ENCODE data around the gene THSD4. TPM values are rescaled to one million over a fixed set of nuclear protein-coding genes. Genes with fewer than 3 reads are reported as not detected.

The THSD4 gene
- total RNA-seq, 2 experiments from 2014 or later, result 0.08 TPM; not detected in 1

DNA sequence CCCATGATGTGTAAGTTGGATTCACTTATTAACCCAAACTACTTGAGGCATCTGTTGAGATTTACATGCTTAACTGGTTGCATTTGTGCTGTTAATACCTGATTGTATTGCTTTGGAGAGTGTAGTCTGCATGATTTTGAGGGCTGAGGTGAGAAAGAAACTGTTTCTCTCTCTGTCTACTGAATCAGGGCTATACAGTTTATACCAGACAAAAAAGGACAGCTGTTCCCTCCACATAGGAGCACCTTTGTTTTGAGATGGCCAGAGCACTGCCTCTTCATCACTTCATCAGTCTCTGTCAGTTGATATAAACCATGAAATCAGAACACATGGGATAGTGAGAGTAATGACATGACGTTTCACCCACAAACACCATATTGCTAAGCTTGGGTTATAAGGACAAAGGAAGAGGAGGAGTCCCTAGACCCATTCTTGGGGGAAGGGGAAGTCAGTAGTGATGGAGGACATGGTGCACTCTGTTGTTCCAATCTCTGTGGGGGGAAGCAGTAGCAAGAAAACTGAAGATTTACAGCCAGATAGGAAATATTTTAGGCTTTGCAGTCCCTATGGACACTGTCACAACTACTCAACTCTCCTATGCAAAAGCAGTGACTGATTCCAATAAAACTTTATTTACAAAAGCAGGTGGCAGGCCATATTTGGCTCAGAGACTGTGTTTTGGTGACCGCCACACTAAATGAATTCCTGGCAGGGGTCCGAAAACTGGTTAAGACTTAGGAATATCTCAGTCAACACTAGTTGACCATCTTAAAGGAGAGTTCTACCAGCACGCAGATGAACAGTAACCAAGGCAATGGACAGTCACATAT is 571.2 kb downstream of the THSD4 start:
- Mint-ChIP-seq H3K27me3 (peaks cover 24% of the 10 kb centered on the region), H3K27ac (no peak overlapping the region), H3K9me3 (no peaks in the 10 kb centered on the region), H3K36me3 (ENCODE audit: low read depth) (no peaks in the 10 kb centered on the region), H3K4me1 (no peaks in the 10 kb centered on the region), H3K4me3 (no peak overlapping the region)
- ChIA-PET POLR2A (no interaction called here), CTCF (no interaction called here)
- no peak for DNase-seq

- no peaks in the 10 kb centered on the region for H3K4me1 Mint-ChIP-seq
- H3K4me3 Mint-ChIP-seq, result no peak overlapping the region
- H3K36me3 Mint-ChIP-seq (ENCODE audit: low read depth), result no peaks in the 10 kb centered on the region
- H3K9me3 Mint-ChIP-seq, result no peaks in the 10 kb centered on the region
- DNase-seq, result no peak
- ChIA-PET CTCF (interaction anchor here (1.4 kb wide), 1 partner anchor 56 kb away, joined by 4 read pairs; no protein-coding TSS in a partner anchor), POLR2A (no interaction called here)
- H3K27me3 Mint-ChIP-seq, result peaks cover 38% of the 10 kb centered on the region
- no peak overlapping the region for H3K27ac Mint-ChIP-seq
Observed at GRCh38 chr15:71687902-71688508, 572.7 kb downstream of the THSD4 start.

DNA sequence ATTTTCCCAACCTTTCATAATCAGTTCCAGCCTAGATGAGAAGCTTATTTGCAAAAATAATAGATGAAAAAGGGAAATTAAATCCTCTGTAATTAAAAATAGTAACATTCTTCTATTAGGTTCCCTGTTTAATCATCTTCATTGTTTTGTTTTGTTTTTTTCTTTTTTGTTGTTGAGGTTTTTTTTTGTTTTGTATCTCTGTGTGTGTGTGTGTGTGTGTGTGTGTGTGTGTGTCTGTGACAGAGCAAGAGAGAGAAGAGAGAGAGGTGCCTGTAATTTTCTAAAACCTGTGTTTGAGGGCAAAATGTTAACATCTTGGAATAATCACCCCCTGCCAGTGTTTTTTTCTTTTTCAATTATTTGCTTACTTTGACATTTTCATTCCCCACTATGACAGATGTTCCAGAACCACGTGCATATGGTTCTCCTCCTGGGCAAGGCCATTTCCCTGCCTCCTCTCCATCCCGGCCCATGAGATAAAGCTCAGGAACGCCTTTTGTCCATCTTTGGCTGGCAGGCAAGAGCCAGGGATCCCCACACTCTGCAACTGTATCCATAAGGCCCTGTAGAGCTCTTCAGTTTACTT is 573.3 kb downstream of the THSD4 start:
- Mint-ChIP-seq H3K9me3 (no peaks in the 10 kb centered on the region), H3K27me3 (peaks cover 35% of the 10 kb centered on the region), H3K27ac (no peak overlapping the region), H3K4me1 (no peaks in the 10 kb centered on the region), H3K36me3 (ENCODE audit: low read depth) (no peaks in the 10 kb centered on the region), H3K4me3 (no peak overlapping the region)
- DNase-seq, result no peak
- POLR2A ChIA-PET, result no interaction called here
- CTCF ChIA-PET, result interaction anchor here (1.4 kb wide), 1 partner anchor 56 kb away, joined by 4 read pairs; no protein-coding TSS in a partner anchor

DNA sequence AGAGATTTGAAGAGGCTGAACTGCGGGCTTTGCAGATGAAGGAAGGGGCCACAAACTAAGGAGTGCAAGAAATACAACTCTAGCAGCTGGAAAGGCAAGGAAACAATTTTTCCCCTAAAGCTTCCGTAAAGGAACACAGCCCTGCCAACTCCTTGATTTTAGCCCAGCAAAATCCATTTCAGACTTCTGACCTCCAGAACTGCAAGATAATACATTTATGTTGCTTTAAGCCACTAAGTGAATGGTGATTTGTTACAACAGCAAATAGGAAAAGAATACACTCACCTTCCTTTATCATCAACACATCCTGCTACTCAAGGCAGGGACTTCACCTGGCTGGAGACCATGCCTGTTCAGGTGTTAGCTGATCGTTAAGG is 575.8 kb downstream of the THSD4 start:
- no peaks in the 10 kb centered on the region for H3K4me1 Mint-ChIP-seq
- no peaks in the 10 kb centered on the region for H3K9me3 Mint-ChIP-seq
- CTCF ChIA-PET, result no interaction called here

GRCh38 chr15:71691458-71692417 is 576.5 kb downstream of the THSD4 start:
- ChIA-PET CTCF (interaction anchor here (0.5 kb wide), 1 partner anchor 418 kb away, joined by 5 read pairs; no protein-coding TSS in a partner anchor), POLR2A (no interaction called here)
- H3K4me3 Mint-ChIP-seq, result no peak overlapping the region
- peaks cover 40% of the 10 kb centered on the region for H3K27me3 Mint-ChIP-seq
- no peak overlapping the region for H3K27ac Mint-ChIP-seq
- DNase-seq, result no peak
- H3K4me1 Mint-ChIP-seq, result no peaks in the 10 kb centered on the region
- no peaks in the 10 kb centered on the region for H3K9me3 Mint-ChIP-seq
- H3K36me3 Mint-ChIP-seq (ENCODE audit: low read depth), result no peaks in the 10 kb centered on the region

More for the DNA sequence above, 575.8 kb downstream of the THSD4 start:
- Mint-ChIP-seq H3K27me3 (peaks cover 38% of the 10 kb centered on the region), H3K36me3 (ENCODE audit: low read depth) (no peaks in the 10 kb centered on the region), H3K4me3 (no peak overlapping the region), H3K27ac (no peak overlapping the region)
- no peak for DNase-seq
- POLR2A ChIA-PET, result no interaction called here

DNA sequence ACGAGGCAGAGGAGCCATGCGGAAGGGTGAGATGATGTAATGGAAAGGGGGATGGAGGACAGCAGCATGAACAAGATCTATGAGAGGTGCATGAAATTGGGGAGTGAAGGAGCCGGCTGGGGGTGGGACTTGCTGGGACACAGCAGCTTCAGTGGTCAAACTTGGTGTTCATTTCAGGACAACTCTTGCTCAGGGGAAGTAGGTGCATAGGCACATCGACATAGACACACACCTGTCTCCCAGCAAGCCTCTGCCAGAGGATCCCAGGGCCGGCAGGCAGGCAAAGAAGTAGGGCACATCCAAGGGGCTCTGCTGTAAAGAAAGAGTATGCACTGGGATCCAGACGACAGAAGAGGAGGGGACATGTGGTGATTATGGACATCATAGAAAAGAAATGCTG is 582.0 kb downstream of the THSD4 start:
- no peaks in the 10 kb centered on the region for H3K4me1 Mint-ChIP-seq
- CTCF ChIA-PET, result no interaction called here
- H3K4me3 Mint-ChIP-seq, result no peak overlapping the region
- no peaks in the 10 kb centered on the region for H3K9me3 Mint-ChIP-seq
- no peak overlapping the region for H3K27ac Mint-ChIP-seq
- no peak for DNase-seq
- no peaks in the 10 kb centered on the region for H3K36me3 Mint-ChIP-seq (ENCODE audit: low read depth)
- POLR2A ChIA-PET, result no interaction called here
- peaks cover 31% of the 10 kb centered on the region for H3K27me3 Mint-ChIP-seq

DNA sequence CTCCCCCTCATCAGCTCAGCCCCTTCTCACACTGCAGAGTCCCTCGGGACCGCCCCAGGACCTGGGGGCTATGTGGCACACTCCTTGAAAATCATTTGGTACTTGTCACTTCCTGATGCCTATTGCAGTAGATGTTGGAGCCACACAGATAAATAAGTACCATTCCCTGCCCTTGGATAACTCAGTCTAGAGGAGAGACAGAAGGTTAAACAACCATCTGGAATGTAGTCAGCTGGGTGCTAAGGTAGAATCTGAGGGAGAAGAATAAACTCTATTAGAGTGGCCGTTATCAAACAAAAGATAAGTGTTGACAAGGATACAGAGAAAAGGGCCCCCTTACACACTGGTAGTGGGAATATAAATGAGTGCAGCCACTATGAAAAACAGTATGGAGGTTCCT is 582.8 kb downstream of the THSD4 start:
- no peak overlapping the region for H3K4me3 Mint-ChIP-seq
- H3K36me3 Mint-ChIP-seq (ENCODE audit: low read depth), result no peaks in the 10 kb centered on the region
- no peak for DNase-seq
- CTCF ChIA-PET, result no interaction called here
- H3K27ac Mint-ChIP-seq, result no peak overlapping the region
- H3K9me3 Mint-ChIP-seq, result no peaks in the 10 kb centered on the region
- H3K27me3 Mint-ChIP-seq, result peaks cover 23% of the 10 kb centered on the region
- no peaks in the 10 kb centered on the region for H3K4me1 Mint-ChIP-seq
- POLR2A ChIA-PET, result no interaction called here

DNA sequence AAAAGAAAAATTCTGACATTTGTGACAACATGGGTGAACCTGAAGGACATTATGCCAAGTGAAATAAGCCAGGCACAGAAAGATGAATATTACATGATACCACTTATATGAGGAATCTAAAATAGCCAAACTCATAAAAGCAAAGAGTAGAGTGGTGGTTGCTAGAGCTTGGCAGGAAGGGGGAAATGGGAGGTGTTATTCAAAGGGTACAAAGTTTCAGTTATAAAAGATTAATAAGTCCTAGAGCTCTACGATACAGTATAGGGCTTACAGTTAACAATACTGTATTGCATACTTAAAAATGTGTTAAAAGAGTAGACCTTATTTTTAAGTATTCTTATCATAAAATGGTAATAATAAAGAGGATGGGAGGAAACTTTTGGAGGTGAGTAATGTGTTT is 583.5 kb downstream of the THSD4 start:
- Mint-ChIP-seq H3K27me3 (peaks cover 23% of the 10 kb centered on the region), H3K4me1 (no peaks in the 10 kb centered on the region)

DNA sequence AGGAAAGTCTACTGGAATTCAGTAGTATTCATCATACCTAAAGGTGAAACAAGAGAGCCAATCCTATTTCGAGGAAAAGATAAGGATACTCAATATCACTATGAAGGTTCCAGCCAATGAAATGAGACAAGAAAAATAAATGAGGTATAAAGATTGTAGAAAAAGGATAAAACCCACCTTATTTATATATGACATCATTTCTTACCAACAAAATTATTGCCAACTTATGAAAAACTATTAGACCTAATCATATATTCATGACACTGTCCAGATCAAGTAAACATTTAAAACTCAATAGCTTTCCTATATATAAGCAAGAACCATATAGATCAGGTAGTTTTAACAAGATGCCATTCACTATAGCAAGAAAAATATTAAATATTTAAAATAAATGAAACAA is 584.7 kb downstream of the THSD4 start:
- CTCF ChIA-PET, result no interaction called here
- POLR2A ChIA-PET, result no interaction called here
- H3K36me3 Mint-ChIP-seq (ENCODE audit: low read depth), result no peaks in the 10 kb centered on the region
- H3K4me1 Mint-ChIP-seq, result no peaks in the 10 kb centered on the region
- DNase-seq, result no peak
- H3K9me3 Mint-ChIP-seq, result no peaks in the 10 kb centered on the region
- peaks cover 24% of the 10 kb centered on the region for H3K27me3 Mint-ChIP-seq
- no peak overlapping the region for H3K27ac Mint-ChIP-seq
- no peak overlapping the region for H3K4me3 Mint-ChIP-seq

More for the DNA sequence above, 583.5 kb downstream of the THSD4 start:
- no peaks in the 10 kb centered on the region for H3K36me3 Mint-ChIP-seq (ENCODE audit: low read depth)
- POLR2A ChIA-PET, result no interaction called here
- no peak for DNase-seq
- CTCF ChIA-PET, result no interaction called here
- H3K27ac Mint-ChIP-seq, result no peak overlapping the region
- H3K9me3 Mint-ChIP-seq, result no peaks in the 10 kb centered on the region
- H3K4me3 Mint-ChIP-seq, result no peak overlapping the region

- CTCF ChIA-PET, result no interaction called here
- POLR2A ChIA-PET, result no interaction called here
Observed at GRCh38 chr15:71701808-71702207, 586.5 kb downstream of the THSD4 start.

GRCh38 chr15:71702496-71702895 is 587.2 kb downstream of the THSD4 start:
- Mint-ChIP-seq H3K4me3 (no peak overlapping the region), H3K27me3 (peaks cover 22% of the 10 kb centered on the region), H3K36me3 (ENCODE audit: low read depth) (no peaks in the 10 kb centered on the region)

More at GRCh38 chr15:71701808-71702207, 586.5 kb downstream of the THSD4 start:
- Mint-ChIP-seq H3K9me3 (no peaks in the 10 kb centered on the region), H3K36me3 (ENCODE audit: low read depth) (no peaks in the 10 kb centered on the region), H3K27me3 (peaks cover 27% of the 10 kb centered on the region), H3K27ac (no peak overlapping the region), H3K4me1 (no peaks in the 10 kb centered on the region), H3K4me3 (no peak overlapping the region)
- DNase-seq, result no peak

DNA sequence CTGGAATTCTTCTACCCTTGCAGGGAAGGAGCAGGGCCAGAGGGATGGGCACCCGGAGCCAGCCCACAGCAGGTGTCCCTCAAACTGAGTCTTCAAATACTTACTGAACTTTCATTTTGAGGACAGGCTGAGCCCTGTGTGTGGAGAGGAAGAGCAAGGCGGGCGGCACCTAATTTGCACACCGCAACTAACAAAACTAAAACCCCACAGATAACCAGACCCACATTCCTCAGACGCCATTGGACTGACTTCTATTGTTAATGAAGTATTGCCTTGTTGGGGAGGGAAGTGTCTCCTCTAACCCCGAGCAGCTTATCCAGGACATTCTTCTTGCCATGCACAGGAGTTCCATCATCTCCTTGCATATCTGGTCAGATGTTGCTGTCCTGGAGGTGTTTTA is 589.9 kb downstream of the THSD4 start:
- no peak overlapping the region for H3K27ac Mint-ChIP-seq
- no peaks in the 10 kb centered on the region for H3K9me3 Mint-ChIP-seq
- H3K36me3 Mint-ChIP-seq (ENCODE audit: low read depth), result no peaks in the 10 kb centered on the region
- no peaks in the 10 kb centered on the region for H3K4me1 Mint-ChIP-seq
- H3K4me3 Mint-ChIP-seq, result no peak overlapping the region
- ChIA-PET CTCF (no interaction called here), POLR2A (no interaction called here)
- peaks cover 19% of the 10 kb centered on the region for H3K27me3 Mint-ChIP-seq
- DNase-seq, result no peak

More at GRCh38 chr15:71702496-71702895, 587.2 kb downstream of the THSD4 start:
- POLR2A ChIA-PET, result no interaction called here
- CTCF ChIA-PET, result no interaction called here
- no peaks in the 10 kb centered on the region for H3K9me3 Mint-ChIP-seq
- H3K4me1 Mint-ChIP-seq, result no peaks in the 10 kb centered on the region
- DNase-seq, result no peak
- no peak overlapping the region for H3K27ac Mint-ChIP-seq
